GM12891 (cell line): ENCODE data around the gene PGR.

Source experiments
- POLR2A ChIP-seq: IDR thresholded peaks from 2 replicates; pipeline ENCODE4 v1.6.1; 2011; ENCODE audit warnings: low read depth, low read length, control low read depth
- POLR2AphosphoS5 ChIP-seq: IDR thresholded peaks from 2 replicates; pipeline ENCODE4 v1.6.1; 2011; ENCODE audit warnings: low read depth, low read length, control low read depth

DNA sequence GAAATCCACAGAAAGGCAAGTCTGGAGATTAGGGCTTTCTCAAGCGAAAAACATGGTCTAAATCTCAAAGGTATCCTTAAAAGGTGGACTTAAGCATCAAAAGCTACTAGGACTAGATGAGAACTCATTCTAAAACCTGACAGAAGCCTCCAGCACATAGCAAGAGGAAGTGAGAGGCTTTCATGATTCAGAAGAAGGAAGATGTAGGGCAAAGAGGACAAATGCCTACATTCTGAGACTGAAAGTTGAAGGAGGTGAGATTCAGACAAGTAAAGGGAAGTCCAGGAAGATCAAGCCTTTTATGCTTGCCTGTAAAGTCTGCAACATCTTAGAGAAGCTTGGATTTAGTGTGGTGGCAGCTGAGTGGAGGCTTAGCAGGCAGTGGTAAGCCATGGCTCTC is 98.9 kb downstream of the PGR start:
- TF ChIP-seq POLR2A (no peak), POLR2AphosphoS5 (no peak)
